H54 (cell line): ENCODE data around the gene TMEM26.

ENCODE experiments used
- DNase-seq: peaks from one replicate; pipeline ENCODE4 v3.0.0; 2011; ENCODE audit warnings: low spot score, mixed read lengths; ENCODE audit not compliant: insufficient read length
- FAIRE-seq: peaks from 3 replicates; lab custom pipeline; 2011; peaks lifted over from hg19 to GRCh38; lab: Jason Lieb, UNC
- POLR2A ChIP-seq: IDR thresholded peaks from 2 replicates; pipeline ENCODE4 v1.6.1; 2011; ENCODE audit warnings: low read depth, mild to moderate bottlenecking, low read length

Gene TMEM26

GRCh38 chr10:61471491-61471890 is 18.3 kb upstream of the TMEM26 start:
- TF ChIP-seq POLR2A: no peak
- DNase-seq (no peak), FAIRE-seq (no peak)

GRCh38 chr10:61470740-61471139 is 17.6 kb upstream of the TMEM26 start:
- no peak for TF ChIP-seq POLR2A
- DNase-seq: no peak
- no peak for FAIRE-seq

GRCh38 chr10:61465901-61466632 is 12.9 kb upstream of the TMEM26 start:
- no peak for DNase-seq
- FAIRE-seq: no peak

GRCh38 chr10:61465171-61465496 is 12.0 kb upstream of the TMEM26 start:
- FAIRE-seq: no peak
- no peak for TF ChIP-seq POLR2A
- DNase-seq: no peak

More at GRCh38 chr10:61465901-61466632, 12.9 kb upstream of the TMEM26 start:
- no peak for TF ChIP-seq POLR2A

DNA sequence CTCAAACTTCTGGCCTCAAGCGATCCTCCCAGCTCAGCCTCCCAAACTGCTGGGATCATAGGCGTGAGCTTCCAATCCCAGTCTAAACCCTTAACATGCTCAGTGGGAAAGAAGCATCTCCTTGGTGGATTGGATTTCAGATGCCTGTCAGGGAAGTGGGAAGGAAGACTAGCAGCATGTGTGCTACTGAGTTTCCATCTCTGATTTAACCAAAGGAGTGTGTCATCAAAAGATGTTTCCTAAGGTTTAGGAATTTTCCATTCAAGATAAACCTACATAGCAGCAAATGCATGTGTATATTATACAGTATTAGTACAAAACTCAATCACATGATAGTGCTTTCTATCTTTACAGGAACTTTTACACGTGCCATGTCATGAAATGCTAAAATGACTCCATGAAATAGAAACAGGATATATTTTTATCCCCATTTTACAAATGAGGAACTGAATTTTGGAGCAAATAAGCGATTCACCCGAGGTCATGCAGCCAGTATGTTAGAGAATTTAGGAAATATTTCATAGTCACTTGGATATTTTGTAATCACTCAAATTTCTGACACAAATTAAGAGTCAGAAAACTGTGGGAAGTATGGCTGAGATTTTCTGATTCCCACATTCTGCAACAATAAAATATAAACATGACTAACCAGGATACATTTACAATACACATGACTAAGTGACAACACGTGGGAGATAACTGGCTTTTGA is 11.4 kb upstream of the TMEM26 start:
- FAIRE-seq (no peak), DNase-seq (no peak)
- no peak for TF ChIP-seq POLR2A

- DNase-seq (no peak), FAIRE-seq (no peak)
- TF ChIP-seq POLR2A: no peak
Measured at GRCh38 chr10:61463035-61463909, 10.1 kb upstream of the TMEM26 start.

GRCh38 chr10:61460835-61461234 is 7.7 kb upstream of the TMEM26 start:
- no peak for TF ChIP-seq POLR2A
- FAIRE-seq (no peak), DNase-seq (no peak)

DNA sequence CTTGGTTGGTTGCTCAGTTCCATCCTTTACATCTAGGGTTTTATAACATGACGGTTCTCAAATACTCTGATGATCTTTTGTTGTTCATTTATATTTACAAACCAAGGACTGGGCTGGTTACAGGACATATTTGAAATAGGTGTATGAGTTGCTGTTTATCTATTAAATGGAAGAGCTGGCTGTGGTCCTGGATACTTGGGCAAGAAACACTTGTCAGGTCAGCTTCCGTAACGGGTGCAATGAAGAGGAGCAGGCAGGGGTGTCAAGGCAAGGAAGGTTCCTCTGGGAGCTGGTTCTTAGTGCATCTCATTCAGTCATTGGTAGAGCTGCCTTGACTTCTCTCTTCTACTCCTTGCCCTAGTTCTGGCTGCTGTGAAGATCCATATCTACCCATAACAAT is 4.8 kb upstream of the TMEM26 start:
- FAIRE-seq (no peak), DNase-seq (no peak)
- no peak for TF ChIP-seq POLR2A

GRCh38 chr10:61456095-61456789 is 3.1 kb upstream of the TMEM26 start:
- no peak for FAIRE-seq
- no peak for DNase-seq
- no peak for TF ChIP-seq POLR2A

DNA sequence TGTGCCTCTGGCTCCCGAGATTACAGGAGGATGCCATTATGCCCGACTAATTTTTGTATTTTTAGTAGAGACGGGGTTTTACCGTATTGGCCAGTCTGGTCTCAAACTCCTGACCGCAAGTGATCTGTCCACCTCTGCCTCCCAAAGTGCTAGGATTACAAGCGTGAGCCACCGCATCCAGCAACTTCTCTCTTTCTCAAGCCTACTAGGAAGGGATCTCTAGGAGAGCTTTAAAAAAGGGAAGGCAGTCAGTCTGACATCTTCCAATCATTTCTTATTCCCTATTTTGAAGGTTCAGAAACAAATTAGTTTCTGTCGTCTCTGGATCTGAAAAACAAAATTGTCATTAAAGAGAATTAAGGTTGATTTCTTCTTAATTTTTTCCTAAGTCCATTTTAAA is 2.5 kb upstream of the TMEM26 start:
- no peak for TF ChIP-seq POLR2A
- no peak for FAIRE-seq
- no peak for DNase-seq

- TF ChIP-seq POLR2A: no peak
- DNase-seq (no peak), FAIRE-seq (no peak)
Measured at GRCh38 chr10:61454541-61454940, 1.4 kb upstream of the TMEM26 start.

DNA sequence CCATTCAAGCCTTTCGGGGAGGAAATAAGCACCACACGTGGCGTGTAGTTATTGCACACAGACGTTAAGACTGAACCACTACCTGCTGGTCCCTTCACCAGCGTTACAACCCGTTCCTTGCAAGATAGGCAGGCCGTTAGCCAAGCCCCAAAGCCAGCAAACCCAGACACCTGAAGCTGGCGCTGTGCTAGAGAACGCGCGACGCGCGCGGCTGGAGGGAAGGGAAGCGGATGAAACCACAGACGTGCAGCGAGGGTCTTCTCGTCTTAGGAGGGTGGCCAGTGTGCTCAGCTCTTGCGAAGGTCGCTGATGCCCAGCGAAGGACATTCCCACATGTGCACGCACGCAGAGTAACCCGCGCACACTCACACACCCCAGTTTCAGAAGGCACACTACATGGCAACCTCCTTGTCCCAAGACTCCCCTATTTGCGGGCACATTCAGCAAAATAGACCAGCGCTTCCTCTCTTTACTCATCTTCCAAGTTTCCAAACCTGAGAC is 980 bp downstream of the TMEM26 start:
- TF ChIP-seq POLR2A: no peak
- no peak for DNase-seq
- no peak for FAIRE-seq

DNA sequence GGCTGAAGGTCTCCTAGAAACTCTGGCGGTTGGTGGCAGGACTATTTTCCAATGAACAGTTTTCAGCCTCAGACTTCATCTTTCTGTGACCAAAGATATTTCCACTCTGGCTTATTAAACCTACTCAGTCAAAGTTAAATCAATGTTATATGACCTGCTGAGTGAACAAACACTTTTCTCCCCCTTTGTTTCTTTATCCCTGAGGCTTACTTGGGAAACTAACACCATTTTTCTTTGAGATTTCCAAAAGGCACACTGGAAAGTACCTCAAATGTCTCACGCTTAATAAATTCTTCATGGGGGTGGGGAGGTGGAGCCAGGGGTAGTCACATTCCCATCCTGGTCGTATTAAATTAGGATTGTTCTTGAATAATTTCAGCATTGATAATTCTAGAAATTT is 1.8 kb downstream of the TMEM26 start:
- FAIRE-seq (no peak), DNase-seq (no peak)
- TF ChIP-seq POLR2A: no peak
